GM12891 (cell line): Measurements from ENCODE around the gene FOS.
A peak's percentile ranks its signal among the peaks of the same experiment; 100 is the strongest.

Experiments
- POLR2A ChIP-seq: IDR thresholded peaks from 2 replicates; pipeline ENCODE4 v1.6.1; 2011; ENCODE audit warnings: low read depth, low read length, control low read depth
- POLR2AphosphoS5 ChIP-seq: IDR thresholded peaks from 2 replicates; pipeline ENCODE4 v1.6.1; 2011; ENCODE audit warnings: low read depth, low read length, control low read depth
- POU2F2 ChIP-seq: IDR thresholded peaks from 2 replicates; pipeline ENCODE4 v1.6.1; 2011; ENCODE audit warnings: low read depth, mild to moderate bottlenecking, control low read depth, low read length, moderate library complexity
- SPI1 ChIP-seq: IDR thresholded peaks from 2 replicates; pipeline ENCODE4 v1.6.1; 2011; ENCODE audit warnings: low read depth, low read length, control low read depth
- TAF1 ChIP-seq: IDR thresholded peaks from 2 replicates; pipeline ENCODE4 v1.6.1; 2011; ENCODE audit warnings: low read depth, low read length, control low read depth

DNA sequence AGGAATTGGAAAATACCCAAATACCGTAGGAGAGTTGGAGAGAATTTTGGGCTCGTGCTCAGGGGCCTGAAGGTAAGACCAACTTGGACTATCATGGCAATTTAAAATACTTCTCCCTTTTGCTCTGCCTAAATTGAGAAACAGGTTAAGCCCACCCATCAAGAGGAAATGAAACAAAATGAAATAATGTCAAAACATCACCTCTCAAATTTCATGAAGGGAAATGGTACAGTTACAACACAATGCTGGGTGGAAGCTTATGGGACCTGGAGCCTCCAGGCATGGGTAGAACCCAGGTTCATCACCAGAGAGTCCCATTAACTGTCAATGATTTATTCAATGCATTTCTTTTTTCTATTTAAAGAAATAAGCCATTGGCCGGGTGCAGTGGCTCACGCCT lies 33.7 kb downstream of the FOS start:
- TF ChIP-seq POLR2AphosphoS5 = no peak
- no peak for TF ChIP-seq TAF1
- peak; percentile 38 for TF ChIP-seq SPI1
- TF ChIP-seq POLR2A = no peak
- no peak for TF ChIP-seq POU2F2
